ENCODE measurements around the gene STARD7.

STARD7 gene

DNA sequence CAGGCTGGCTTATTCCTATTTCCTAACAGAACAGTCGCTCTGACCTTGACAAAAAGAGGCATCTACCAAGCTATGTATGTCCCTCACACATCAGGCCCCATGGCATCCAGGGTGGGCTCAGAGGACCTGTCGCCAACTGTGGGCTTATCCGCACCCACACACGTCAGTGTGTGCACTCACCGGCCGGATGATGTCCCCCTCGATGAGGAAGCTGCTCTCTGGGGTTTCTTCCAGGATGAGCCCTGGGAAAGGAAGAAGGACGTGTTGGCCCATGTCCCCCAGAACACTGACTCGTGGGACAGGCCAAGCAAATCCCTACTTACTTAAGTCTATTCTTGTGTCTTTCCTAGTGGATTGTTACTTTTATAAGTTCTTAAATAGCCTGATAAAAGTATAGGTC, 73.5 kb downstream of the STARD7 start:
- DNase-seq (ENCODE audit: low read depth), result no peak

Measured in stimulated activated CD8-positive, alpha-beta memory T cell treated with anti-CD3 and anti-CD28 coated beads, Interleukin-12 subunit alpha, Interleukin-12 subunit beta, amount 100 ng/mL, for 4 hours (primary cell).